Transverse colon (tissue), 4 donors: Measurements from ENCODE around the gene NPAT. TPM values are rescaled to one million over a fixed set of nuclear protein-coding genes. Genes with fewer than 3 reads are reported as not detected.
A peak's percentile ranks its signal among the peaks of the same experiment; 100 is the strongest.

ENCODE experiments used
- DNase-seq: peaks from one replicate; pipeline ENCODE4 v3.0.0-alpha.2; 2019
- H3K27ac ChIP-seq, 4 donors: fragments of 200-600 bp; sonication (generic); 2 replicates each; pipeline ENCODE4 v1.5.1; 2016 to 2018; ENCODE audit warnings: inconsistent platforms in 4 of 4
- H3K27me3 ChIP-seq: fragments of 200-600 bp; sonication (generic); 2 replicates; pipeline ENCODE4 v1.5.1; 2017; ENCODE audit warnings: inconsistent platforms
- H3K36me3 ChIP-seq, 4 donors: fragments of 200-600 bp; sonication (generic); 2 replicates each; pipeline ENCODE4 v1.5.1; 2017 to 2019; ENCODE audit warnings: inconsistent platforms in 4 of 4
- H3K4me1 ChIP-seq, 4 donors: fragments of 200-600 bp; sonication (generic); 2 replicates each; pipeline ENCODE4 v1.5.1; 2017 to 2020; ENCODE audit warnings: inconsistent platforms in 4 of 4
- H3K4me3 ChIP-seq, 4 donors: fragments of 200-600 bp; sonication (generic); 1 replicate in 1 of 4; 2 replicates in 3 of 4; pipeline versions ENCODE4 v1.5.1 to v1.6.1; 2017 to 2019; ENCODE audit warnings: inconsistent platforms in 4 of 4
- H3K9me3 ChIP-seq, 2 donors: fragments of 200-600 bp; sonication (generic); 2 replicates each; pipeline ENCODE4 v1.5.1; 2017 to 2019; ENCODE audit warnings: inconsistent platforms in 2 of 2
- CTCF ChIP-seq, 5 experiments: fragments of 200-600 bp in 3 of 5; fragments of 450-650 bp in 2 of 5; sonication (generic) in 3 of 5; IDR thresholded peaks; 1 replicate in 2 of 5; 2 replicates in 3 of 5; pipeline ENCODE4 v1.5.1; 2016 to 2017; ENCODE audit warnings: antibody characterized with exemption in 5 of 5, inconsistent platforms in 3 of 5, mild to moderate bottlenecking in 2 of 5, moderate library complexity in 1 of 5
- EP300 ChIP-seq: sonication (generic); formaldehyde crosslinking; IDR thresholded peaks from one replicate; pipeline ENCODE4 v1.6.1; 2017; ENCODE audit warnings: antibody characterized with exemption, low read depth
- POLR2A ChIP-seq: fragments of 450-650 bp; IDR thresholded peaks from one replicate; pipeline ENCODE4 v1.6.1; 2016; ENCODE audit warnings: antibody characterized with exemption, mild to moderate bottlenecking, moderate library complexity
- POLR2AphosphoS5 ChIP-seq, 3 donors: sonication (generic); formaldehyde crosslinking; IDR thresholded peaks; one replicate each; pipeline ENCODE4 v1.6.1; 2016; ENCODE audit warnings: antibody characterized with exemption in 3 of 3
- WGBS, 2 donors: methylation state at CpG; one replicate each; pipeline ENCODE4 v1.1.5; 2018; ENCODE audit warnings: low coverage in 1 of 2; 5-methylcytosine and 5-hydroxymethylcytosine counted together
- in situ Hi-C, 4 donors: fragments of 200-750 bp; cut with MboI; loops; one replicate each; pipeline versions ENCODE4 v1.15.0 to v1.15.1; 2017; ENCODE audit warnings: low sequenced_read_pairs in 3 of 4, low pct_ligation_motif_present in 1 of 4, low pct_unique_long_range_greater_than_20kb in 1 of 4
- intact Hi-C: fragments of 100-400 bp; cut with DNase I; formaldehyde crosslinking; loops from one replicate; pipeline ENCODE4 v1.15.1; 2023; ENCODE audit warnings: low total_unique reads
- total RNA-seq, 4 donors: library from RNA; depleted of rRNA; stranded (reverse); fragments of >200 nt; gene quantifications; one replicate each; pipeline ENCODE4 v1.1.0, GENCODE V29; 2016

Gene NPAT
- total RNA-seq, 4 donors from 2014 or later = 10.5 to 19.5 (median 13.9) TPM

GRCh38 chr11:108228251-108228650 is 5.8 kb upstream of the NPAT start:
- no peaks in the 10 kb centered on the region for H3K9me3 ChIP-seq
- H3K27me3 ChIP-seq = no peaks in the 10 kb centered on the region
- H3K4me3 ChIP-seq = no peak overlapping the region
- H3K4me1 ChIP-seq = peaks cover 8 to 32% (median 13%) of the 10 kb centered on the region in 4 donors
- in situ Hi-C loops = loop anchor here in 1 of 4 donors (10.0 kb wide), 3 partner anchors 103 to 437 kb away; partner anchors contain the start of genes ACAT1, C11orf65 and DDX10
- no peak for TF ChIP-seq EP300
- no peak for TF ChIP-seq POLR2AphosphoS5 (IDR thresholded peaks at IDR 0.05)
- TF ChIP-seq POLR2A = no peak
- TF ChIP-seq CTCF (IDR thresholded peaks at IDR 0.05) = no peak
- H3K36me3 ChIP-seq = peaks cover 0 to 35% (median 7%) of the 10 kb centered on the region in 4 donors
- no peak overlapping the region for H3K27ac ChIP-seq
- WGBS, 2 donors = 76 to 80% methylated on average over 2 of the region's 2 CpGs
- no peak for DNase-seq
- intact Hi-C loops = no loop called here

- intact Hi-C loops = no loop called here
- Histone ChIP-seq H3K27ac (peak overlapping the region in 3 of 4 donors; percentile 2 to 94 (median 91)), H3K4me3 (no peak overlapping the region), H3K4me1 (peaks cover 8 to 38% (median 20%) of the 10 kb centered on the region in 4 donors), H3K27me3 (no peaks in the 10 kb centered on the region), H3K9me3 (no peaks in the 10 kb centered on the region), H3K36me3 (peaks cover 0 to 31% (median 7%) of the 10 kb centered on the region in 4 donors)
- 91 to 100% methylated on average over 2 of the region's 2 CpGs for WGBS, 2 donors
- in situ Hi-C loops = loop anchor here in 1 of 4 donors (10.0 kb wide), 3 partner anchors 101 to 439 kb away; partner anchors contain the start of genes ACAT1, C11orf65 and DDX10
- TF ChIP-seq CTCF (IDR thresholded peaks at IDR 0.05) (no peak), POLR2AphosphoS5 (IDR thresholded peaks at IDR 0.05) (no peak), POLR2A (no peak), EP300 (no peak)
- no peak for DNase-seq
These were observed 3.6 kb upstream of the NPAT start for GRCh38 chr11:108226036-108226435.

- H3K27ac ChIP-seq = peak overlapping the region; percentile 91 to 96 (median 94)
- H3K36me3 ChIP-seq = peaks cover 0 to 25% (median 7%) of the 10 kb centered on the region in 4 donors
- TF ChIP-seq POLR2A = no peak
- TF ChIP-seq EP300 = no peak
- TF ChIP-seq POLR2AphosphoS5 (IDR thresholded peaks at IDR 0.05) = no peak
- no peak for TF ChIP-seq CTCF (IDR thresholded peaks at IDR 0.05)
- WGBS, 2 donors = 72 to 74% methylated on average over 2 to 14 of the region's 14 CpGs
- intact Hi-C loops = loop anchor here (5.0 kb wide), 1 partner anchor 108 kb away; no protein-coding TSS in a partner anchor
- H3K9me3 ChIP-seq = no peaks in the 10 kb centered on the region
- DNase-seq = no peak
- peaks cover 8 to 47% (median 28%) of the 10 kb centered on the region in 4 donors for H3K4me1 ChIP-seq
- no peaks in the 10 kb centered on the region for H3K27me3 ChIP-seq
- in situ Hi-C loops = loop anchor here in 2 of 4 donors (10.0 to 25.0 kb wide), 4 partner anchors 100 to 440 kb away; partner anchors contain the start of genes DDX10 (in 2 of the 2), ACAT1 (in 1 of the 2) and C11orf65 (in 1 of the 2)
- H3K4me3 ChIP-seq = peak overlapping the region in 1 of 4 donors; percentile 92
These were observed 2.7 kb upstream of the NPAT start for GRCh38 chr11:108224911-108225786.

GRCh38 chr11:108224366-108224765 is 1.9 kb upstream of the NPAT start:
- peaks cover 8 to 50% (median 29%) of the 10 kb centered on the region in 4 donors for H3K4me1 ChIP-seq
- peak overlapping the region; percentile 91 to 96 (median 94) for H3K27ac ChIP-seq
- WGBS, 2 donors = 61 to 64% methylated on average over 4 of the region's 4 CpGs
- H3K27me3 ChIP-seq = no peaks in the 10 kb centered on the region
- peak overlapping the region in 2 of 4 donors; percentile 56 to 92 for H3K4me3 ChIP-seq
- intact Hi-C loops = loop anchor here (5.0 kb wide), 1 partner anchor 107 kb away; no protein-coding TSS in a partner anchor
- in situ Hi-C loops = loop anchor here in 2 of 4 donors (10.0 to 25.0 kb wide), 4 partner anchors 100 to 440 kb away; partner anchors contain the start of genes DDX10 (in 2 of the 2), ACAT1 (in 1 of the 2) and C11orf65 (in 1 of the 2)
- no peak for DNase-seq
- no peaks in the 10 kb centered on the region for H3K9me3 ChIP-seq
- TF ChIP-seq EP300 (no peak), CTCF (IDR thresholded peaks at IDR 0.05) (no peak), POLR2A (no peak), POLR2AphosphoS5 (IDR thresholded peaks at IDR 0.05) (no peak)
- H3K36me3 ChIP-seq = peaks cover 0 to 17% (median 3%) of the 10 kb centered on the region in 4 donors
